NCI-H2171 (cell line): ENCODE results near the gene AGXT.

Experiments used
- DNase-seq: peaks from one replicate; lab custom pipeline; 2025; lab: John Stamatoyannopoulos, UW

Gene AGXT

GRCh38 chr2:240928476-240929363 lies 60.1 kb downstream of the AGXT start:
- DNase-seq: no peak

GRCh38 chr2:240929364-240930095 lies 60.9 kb downstream of the AGXT start:
- no peak for DNase-seq
